ENCODE results near the gene LAMB1.

Gene LAMB1

DNA sequence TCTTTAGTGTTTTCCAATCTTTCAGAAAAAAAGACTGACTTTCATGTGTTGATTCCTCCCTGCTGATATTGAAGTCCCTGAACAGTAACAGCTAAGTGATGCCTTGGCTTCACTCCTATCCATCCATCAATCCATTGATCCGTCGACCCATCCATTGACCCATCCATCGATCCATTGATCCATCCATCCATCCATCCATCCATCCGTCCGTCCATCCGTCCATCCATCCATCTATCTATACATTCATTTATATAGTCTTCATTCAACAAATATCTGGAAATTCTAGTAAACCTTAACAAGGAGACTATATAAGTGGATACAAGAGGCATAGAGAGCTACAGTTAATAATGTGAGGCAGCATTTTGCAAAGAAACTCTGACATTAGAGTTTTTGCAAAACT, 21.6 kb upstream of the LAMB1 start:
- DNase-seq (ENCODE audit: low read depth) = no peak
- TF ChIP-seq CTCF (IDR thresholded peaks at IDR 0.05; ENCODE audit: control insufficient read depth, extremely low read depth, insufficient read depth) = no peak
- no peak overlapping the region for H3K4me3 ChIP-seq (ENCODE audit: low read depth, low read length)

- no peak overlapping the region for H3K4me3 ChIP-seq (ENCODE audit: low read depth, low read length)
- DNase-seq (ENCODE audit: low read depth) = no peak
- TF ChIP-seq CTCF (IDR thresholded peaks at IDR 0.05; ENCODE audit: control insufficient read depth, extremely low read depth, insufficient read depth) = no peak
Observed at GRCh38 chr7:108020585-108020984, 17.6 kb upstream of the LAMB1 start.

- no peak for TF ChIP-seq CTCF (IDR thresholded peaks at IDR 0.05; ENCODE audit: control insufficient read depth, extremely low read depth, insufficient read depth)
- H3K4me3 ChIP-seq (ENCODE audit: low read depth, low read length) = no peak overlapping the region
- DNase-seq (ENCODE audit: low read depth) = no peak
Observed at GRCh38 chr7:108018668-108019067, 15.7 kb upstream of the LAMB1 start.

DNA sequence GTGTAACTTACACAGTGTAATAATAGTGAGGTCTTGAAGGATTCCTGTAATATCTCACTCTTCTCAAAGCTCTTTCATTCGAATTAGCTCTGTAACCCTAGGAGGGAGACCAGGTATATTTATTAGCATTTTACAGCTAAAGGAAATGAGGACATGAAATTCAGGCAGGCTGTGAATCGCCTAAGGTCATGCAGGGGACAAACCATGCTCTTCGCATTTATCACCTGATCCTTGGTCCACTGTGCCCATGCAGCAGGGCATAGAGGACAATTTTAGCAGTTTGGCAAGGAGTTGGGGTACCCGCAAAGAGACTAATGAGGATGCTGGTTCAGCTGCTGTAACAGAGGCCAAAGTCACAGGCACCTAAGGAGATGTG, 14.8 kb upstream of the LAMB1 start:
- no peak for DNase-seq (ENCODE audit: low read depth)
- no peak overlapping the region for H3K4me3 ChIP-seq (ENCODE audit: low read depth, low read length)
- TF ChIP-seq CTCF (IDR thresholded peaks at IDR 0.05; ENCODE audit: control insufficient read depth, extremely low read depth, insufficient read depth) = no peak

- no peak overlapping the region for H3K4me3 ChIP-seq (ENCODE audit: low read depth, low read length)
- peak; percentile 56 for TF ChIP-seq CTCF (IDR thresholded peaks at IDR 0.05; ENCODE audit: control insufficient read depth, extremely low read depth, insufficient read depth)
- DNase-seq (ENCODE audit: low read depth) = no peak
Observed at GRCh38 chr7:108016841-108017775, 14.1 kb upstream of the LAMB1 start.

DNA sequence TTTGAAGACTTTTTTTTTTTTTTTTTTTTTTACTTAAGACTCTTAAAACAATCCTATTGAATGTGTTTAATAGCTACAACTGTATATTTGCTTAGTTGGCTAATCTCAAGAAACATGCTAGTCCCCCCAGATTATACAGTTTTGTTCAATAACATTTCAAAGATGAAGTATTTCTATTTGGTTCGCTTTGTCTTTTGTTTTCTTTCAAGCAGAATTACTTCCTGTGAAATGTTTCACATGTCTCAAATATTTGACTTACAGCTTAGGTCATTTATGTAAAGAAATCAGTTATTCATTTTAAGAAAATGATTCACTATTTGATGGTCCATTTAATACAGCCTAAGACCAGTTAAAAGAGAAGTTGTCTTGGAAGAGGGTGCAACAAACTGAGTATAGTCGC, 12.8 kb upstream of the LAMB1 start:
- no peak overlapping the region for H3K4me3 ChIP-seq (ENCODE audit: low read depth, low read length)
- DNase-seq (ENCODE audit: low read depth) = no peak
- TF ChIP-seq CTCF (IDR thresholded peaks at IDR 0.05; ENCODE audit: control insufficient read depth, extremely low read depth, insufficient read depth) = no peak
